Effector CD8-positive, alpha-beta T cell (primary cell): Measurements from ENCODE around the gene PDLIM5.

Experiments
- DNase-seq: peaks from one replicate; lab custom pipeline; 2025; lab: John Stamatoyannopoulos, UW

The PDLIM5 gene

DNA sequence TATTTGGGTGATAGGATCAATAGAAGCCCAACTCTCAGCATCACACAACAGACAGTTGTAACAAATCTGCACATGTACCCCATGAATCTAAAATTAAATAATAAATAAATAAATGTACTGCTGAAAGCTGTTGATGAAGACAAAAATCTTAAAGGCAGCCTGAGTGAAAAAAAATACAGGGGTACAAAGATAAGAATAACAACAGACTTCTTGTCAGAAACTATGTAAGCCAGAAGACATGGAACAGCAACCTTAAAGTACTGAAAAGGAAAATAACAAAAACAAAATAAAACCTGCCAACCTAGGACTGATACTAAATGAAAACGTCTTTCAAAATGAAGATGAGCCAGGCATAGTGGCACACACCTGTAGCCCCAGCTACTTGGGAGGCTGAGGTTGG is 25.0 kb upstream of the PDLIM5 start:
- DNase-seq, result no peak

DNA sequence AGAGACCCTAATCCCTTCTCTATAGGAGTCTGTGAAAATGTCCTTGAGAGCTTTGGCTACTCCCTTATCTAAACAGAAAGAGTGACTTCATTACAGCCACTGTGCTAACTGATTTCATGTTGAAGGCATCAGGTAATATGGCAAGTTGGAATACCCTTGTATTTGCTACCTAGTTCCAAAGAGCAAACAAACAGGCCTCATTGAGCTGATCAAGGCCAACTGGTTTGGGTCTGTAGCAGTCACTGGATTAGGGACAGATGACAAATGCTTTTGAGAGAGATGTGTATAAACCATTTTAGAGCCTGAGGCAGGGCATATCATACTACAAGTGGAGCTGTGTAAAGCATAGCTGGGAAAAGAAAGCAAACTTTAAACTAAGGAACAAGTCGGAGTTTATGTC is 22.9 kb upstream of the PDLIM5 start:
- DNase-seq, result no peak

DNA sequence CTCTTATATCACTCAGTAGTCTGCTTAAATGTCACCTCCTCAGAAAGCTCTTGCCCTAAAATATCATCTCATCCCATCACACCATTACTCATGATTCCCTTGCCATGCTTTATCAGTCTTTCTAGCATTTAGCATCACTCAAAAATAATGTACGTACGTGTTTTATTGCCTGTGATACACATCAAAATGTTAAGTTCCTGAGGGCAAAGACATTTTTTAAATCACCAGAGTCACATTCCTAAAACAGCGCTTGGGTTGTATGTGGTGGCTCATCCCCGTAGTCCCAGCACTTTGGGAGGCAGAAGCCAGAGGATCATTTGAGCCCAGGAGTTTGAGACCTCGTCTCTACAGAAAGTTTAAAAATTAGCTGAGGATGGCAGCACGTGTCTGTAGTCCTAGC is 21.3 kb upstream of the PDLIM5 start:
- DNase-seq, result no peak

DNA sequence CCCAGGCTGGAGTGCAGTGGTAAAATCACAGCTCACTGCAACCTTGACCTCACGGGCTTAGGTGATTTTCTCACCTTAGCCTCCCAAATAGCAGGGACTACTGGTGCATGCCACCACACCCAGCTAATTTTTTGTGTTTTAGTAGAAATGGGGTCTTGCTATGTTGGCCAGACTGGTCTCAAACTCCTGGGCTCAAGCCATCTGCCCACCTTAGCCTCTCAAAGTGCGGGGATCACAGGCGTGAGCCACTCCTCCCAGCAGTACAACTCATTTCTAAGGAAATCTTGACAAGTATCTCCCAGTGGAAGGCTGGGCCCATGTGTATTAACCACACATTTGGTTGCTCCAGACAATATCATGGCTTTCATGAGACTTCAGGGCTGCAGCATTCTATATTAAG is 20.4 kb upstream of the PDLIM5 start:
- DNase-seq, result no peak

DNA sequence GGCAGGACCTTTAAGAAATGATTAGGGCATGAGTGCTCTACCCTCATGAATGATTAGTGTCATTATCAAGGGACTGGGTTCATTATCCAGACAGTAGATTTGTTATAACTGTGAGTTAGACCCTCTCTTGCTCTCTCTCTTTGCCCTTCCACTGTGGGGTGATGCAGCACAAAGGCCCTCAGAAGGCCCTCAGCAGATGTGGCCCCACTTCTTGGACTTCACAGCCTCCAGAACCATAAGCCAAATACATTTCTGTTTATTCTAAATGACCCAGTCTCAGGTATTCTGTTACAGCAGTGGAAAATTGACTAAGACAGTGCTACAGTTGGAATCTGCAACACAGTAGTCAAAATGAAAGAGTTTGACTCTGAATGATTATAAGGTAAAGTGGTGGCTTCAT is 17.2 kb upstream of the PDLIM5 start:
- no peak for DNase-seq

DNA sequence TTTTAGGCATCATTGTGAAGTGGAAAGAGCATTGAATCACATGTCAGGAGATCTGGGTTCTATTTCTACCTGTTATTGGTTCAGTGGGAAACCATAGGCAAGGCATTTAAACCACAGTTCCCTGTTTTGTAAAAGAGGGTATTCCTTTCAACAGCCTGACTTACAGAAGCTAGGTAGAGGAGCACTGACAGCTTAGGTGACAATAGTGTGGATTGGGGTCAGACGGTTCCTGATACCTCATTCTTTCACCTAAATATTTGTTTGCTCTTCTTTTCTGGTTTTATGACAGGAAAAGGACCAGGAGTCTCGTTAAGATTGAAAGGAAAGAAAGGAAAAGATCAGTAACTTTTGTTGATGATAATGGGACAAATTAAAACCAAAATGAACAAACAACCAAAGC is 15.9 kb upstream of the PDLIM5 start:
- no peak for DNase-seq

DNA sequence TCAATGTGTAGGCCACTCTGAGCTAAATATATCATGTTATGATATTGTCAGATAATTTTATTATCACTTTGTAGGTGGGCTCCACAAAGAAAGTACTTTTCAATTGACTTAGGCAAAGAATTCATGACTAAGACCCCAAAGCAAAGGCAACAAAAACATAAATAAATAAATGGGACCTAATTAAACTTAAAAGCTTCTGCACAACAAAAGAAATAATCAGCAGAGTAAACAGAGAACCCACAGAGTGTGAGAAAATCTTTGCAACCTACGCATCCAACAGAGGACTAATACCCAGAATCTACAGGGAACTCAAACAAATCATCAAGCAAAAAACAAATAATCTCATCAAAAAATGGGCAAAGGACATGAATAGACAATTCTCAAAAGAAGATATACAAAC is 15.2 kb upstream of the PDLIM5 start:
- no peak for DNase-seq

- no peak for DNase-seq
Measured at GRCh38 chr4:94439606-94440005, 12.1 kb upstream of the PDLIM5 start.

- DNase-seq, result no peak
Measured at GRCh38 chr4:94441838-94442237, 9.9 kb upstream of the PDLIM5 start.

- no peak for DNase-seq
Measured at GRCh38 chr4:94442251-94442650, 9.5 kb upstream of the PDLIM5 start.

DNA sequence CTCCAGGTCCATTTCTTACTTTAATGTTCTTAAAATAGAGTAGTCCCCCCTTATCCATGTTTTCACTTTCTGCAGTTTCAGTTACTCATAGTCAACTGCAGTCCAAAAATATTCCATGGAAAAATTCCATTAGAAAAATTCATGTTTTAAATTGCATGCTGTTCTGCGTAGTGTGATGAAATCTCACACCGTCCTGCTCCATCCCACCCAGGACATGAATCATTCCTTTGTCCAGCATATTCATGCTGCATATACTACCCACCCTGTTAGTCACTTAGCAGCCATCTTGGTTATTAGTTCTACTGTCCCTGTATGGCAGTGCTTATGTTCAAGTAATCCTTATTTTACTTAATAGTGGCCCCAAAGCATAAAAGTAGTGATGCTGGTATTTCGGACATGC is 5.4 kb upstream of the PDLIM5 start:
- no peak for DNase-seq

- DNase-seq, result no peak
Measured at GRCh38 chr4:94447754-94448411, 3.9 kb upstream of the PDLIM5 start.

DNA sequence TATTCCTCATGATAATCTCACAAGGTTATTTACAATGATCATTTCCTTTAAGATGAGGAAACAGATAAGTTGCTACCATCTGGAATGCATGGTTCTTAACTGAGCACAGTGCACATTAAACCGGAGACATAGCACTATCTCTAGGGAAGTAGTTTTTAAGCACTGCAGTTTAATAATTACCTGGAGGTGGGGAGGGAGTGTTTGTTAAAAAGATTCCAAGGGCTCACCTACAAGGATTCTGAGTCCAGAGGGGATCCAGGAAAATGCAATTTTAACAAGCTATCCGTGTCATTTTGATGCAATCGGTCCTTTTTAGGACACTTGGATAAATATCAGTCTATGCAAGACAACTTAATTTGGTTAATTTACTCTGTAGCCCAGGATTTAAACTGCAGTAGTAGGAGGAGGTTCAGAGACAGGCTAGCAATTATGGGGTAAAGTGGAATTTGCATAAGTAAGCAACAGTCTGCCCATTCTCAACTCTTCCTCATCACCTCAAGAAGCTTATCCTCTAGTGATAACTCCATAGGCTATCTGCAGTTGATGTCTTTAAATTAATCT is 2.8 kb upstream of the PDLIM5 start:
- no peak for DNase-seq

DNA sequence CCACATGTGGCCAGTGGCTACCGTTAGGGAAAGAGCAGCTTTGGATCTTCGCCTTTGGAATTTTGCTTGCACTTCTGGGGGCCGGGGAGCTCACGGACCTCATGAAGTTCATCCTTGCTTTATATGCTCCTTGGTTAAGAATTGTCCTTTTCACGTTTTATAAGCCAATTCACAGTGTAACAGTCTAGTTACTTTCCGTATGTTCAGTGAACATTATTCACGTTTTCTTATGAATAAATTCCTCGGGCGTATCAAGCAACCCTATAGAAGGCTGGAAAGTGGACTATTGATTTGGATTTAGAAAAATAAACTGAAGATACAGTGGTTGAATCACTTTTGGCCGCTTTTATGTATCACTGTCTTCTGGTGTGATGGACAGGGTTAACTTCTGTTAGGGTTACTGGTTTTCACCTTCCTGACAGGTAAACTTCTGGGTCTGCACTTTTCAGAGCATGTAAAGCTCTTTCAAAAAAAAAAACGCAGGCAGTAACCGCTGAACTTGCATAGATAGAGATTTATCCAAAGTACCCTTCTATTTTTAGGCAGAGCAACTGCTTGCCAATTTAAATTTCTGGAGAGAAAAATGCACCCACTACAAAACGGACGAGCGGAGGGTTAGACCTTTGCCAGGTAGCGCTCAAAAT is 569 bp upstream of the PDLIM5 start:
- DNase-seq, result no peak

GRCh38 chr4:94452476-94453371 is 982 bp downstream of the PDLIM5 start:
- DNase-seq, result no peak

DNA sequence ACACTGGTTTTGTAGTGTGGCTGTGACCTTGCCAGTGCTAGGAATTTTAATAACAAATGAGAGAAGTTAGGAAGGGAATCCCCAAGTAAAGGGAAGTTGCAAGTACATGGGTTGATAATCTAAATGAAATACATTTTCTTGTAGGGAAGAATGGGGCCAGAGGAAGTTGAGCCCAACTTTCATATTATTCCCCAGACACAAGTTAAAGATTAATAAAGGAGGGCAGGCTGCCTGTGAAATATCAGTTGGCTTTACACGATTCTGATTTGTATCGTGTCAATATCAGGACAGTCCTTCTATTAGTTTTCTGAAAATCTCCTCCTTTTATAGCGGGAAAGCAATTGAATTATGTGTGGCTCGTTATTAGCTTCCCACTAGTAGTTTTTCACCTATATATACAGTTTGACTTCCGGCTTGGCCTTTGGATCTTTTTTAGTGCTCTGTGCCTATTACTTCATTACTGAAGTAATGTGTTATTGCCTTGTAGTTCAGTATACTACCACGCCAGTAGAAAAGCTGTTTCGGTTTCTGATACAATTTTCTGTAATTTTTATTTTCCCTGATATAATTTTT is 1.7 kb downstream of the PDLIM5 start:
- no peak for DNase-seq

DNA sequence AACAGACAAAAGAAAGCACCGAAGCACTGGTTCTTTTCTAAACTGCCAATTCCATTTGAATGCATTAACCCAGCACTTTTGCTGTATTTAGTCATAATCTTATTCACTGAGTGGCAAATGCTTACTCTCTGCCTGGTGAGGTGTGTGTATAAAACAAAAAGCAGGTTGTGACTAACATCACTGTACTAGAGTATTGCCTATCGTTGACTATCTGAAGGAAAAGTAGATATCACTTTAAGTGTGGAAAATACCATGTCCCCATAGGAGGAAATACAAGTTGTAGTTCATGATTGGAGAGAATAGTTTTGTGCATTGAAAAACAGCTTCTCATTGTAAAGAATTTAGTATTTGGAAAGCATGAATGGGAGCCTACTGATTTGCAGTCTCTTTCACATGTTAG is 2.7 kb downstream of the PDLIM5 start:
- no peak for DNase-seq

GRCh38 chr4:94455081-94455480 is 3.3 kb downstream of the PDLIM5 start:
- no peak for DNase-seq

GRCh38 chr4:94457692-94458106 is 6.0 kb downstream of the PDLIM5 start:
- DNase-seq, result no peak

- DNase-seq, result no peak
Measured at GRCh38 chr4:94458682-94459081, 6.9 kb downstream of the PDLIM5 start.

- no peak for DNase-seq
Measured at GRCh38 chr4:94459462-94460161, 7.9 kb downstream of the PDLIM5 start.

DNA sequence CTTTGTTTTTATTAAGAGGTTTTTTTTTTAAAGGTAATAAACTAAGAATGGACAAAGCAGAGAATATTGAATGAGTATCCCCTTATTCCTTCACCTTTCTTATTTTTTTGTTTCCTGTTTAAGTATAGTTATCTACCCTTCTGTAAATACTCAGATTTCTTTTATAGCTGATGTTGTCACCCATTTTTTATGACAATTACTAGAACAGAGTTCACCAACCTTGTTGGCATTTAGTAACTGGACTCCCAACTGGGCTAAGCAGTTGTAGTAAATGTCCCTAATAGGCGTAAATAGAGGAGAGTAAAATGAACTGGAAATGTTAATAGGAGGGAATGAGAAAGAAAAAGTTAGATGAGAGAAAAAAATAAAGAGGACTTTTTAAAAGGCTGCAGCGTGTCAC is 9.8 kb downstream of the PDLIM5 start:
- no peak for DNase-seq
